GM12892 (cell line): ENCODE data around the gene DYNLL1.
"Not testable (repeated sequence)": the region's sequence is repeated elsewhere in the genome, so short reads cannot be mapped to it uniquely, and the experiment has no call there.

ENCODE experiments used
- DNase-seq: peaks from one replicate; pipeline ENCODE4 v3.0.0; 2011; ENCODE audit not compliant: insufficient read length
- FAIRE-seq: peaks from 2 replicates; lab custom pipeline; 2011; peaks lifted over from hg19 to GRCh38; lab: Jason Lieb, UNC
- POLR2A ChIP-seq: IDR thresholded peaks from 2 replicates; pipeline ENCODE4 v1.6.1; 2011; ENCODE audit warnings: low read depth, low read length, control low read depth
- POLR2AphosphoS5 ChIP-seq: IDR thresholded peaks from 2 replicates; pipeline ENCODE4 v1.6.1; 2011; ENCODE audit warnings: low read depth, low read length, control low read depth
- TAF1 ChIP-seq: IDR thresholded peaks from 2 replicates; pipeline ENCODE4 v1.6.1; 2011; ENCODE audit warnings: low read depth, mild to moderate bottlenecking, control low read depth, low read length, borderline replicate concordance

DYNLL1 gene

DNA sequence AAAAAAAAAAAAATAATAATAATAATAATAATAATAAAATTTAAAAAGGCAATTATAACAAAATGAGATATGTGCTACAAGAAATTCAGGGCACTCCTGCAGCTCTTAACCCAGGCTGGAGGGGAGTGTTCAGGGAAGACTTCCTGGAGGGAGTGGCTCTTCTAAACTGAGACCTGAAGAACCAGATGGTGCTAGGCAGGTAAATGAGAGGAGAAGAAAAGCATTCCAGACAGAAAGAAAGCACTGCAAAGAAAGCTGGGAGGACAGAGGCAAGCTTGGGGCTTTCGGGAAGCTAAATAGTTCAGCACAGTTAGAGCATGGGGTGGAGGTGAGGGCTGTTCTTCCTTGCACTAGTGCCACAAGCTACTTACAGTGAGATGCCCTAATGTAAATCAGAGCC lies 16.5 kb upstream of the DYNLL1 start:
- FAIRE-seq (no peak), DNase-seq (no peak)
- TF ChIP-seq TAF1 (no peak), POLR2A (no peak), POLR2AphosphoS5 (no peak)

DNA sequence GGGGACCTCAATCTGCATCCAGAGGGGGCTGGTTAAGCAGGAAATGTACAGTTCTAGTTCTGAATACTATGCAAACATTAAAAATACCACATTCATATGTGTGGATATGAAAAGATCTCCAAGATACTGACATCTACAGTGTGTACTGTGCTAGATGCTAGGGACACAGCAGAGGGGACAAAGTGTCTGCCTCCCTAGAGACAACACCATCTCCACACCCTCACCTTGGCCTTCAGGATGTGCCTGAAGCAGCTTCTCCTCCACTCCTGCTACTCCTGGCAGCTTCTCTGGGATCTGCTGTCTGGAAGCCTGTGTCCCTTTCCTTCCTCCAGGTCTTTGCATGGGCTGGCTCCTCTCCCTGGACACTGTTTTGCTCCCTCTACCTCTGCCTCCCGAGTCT lies 15.7 kb upstream of the DYNLL1 start:
- no peak for FAIRE-seq
- TF ChIP-seq POLR2A (no peak), TAF1 (no peak), POLR2AphosphoS5 (no peak)
- DNase-seq, result no peak

DNA sequence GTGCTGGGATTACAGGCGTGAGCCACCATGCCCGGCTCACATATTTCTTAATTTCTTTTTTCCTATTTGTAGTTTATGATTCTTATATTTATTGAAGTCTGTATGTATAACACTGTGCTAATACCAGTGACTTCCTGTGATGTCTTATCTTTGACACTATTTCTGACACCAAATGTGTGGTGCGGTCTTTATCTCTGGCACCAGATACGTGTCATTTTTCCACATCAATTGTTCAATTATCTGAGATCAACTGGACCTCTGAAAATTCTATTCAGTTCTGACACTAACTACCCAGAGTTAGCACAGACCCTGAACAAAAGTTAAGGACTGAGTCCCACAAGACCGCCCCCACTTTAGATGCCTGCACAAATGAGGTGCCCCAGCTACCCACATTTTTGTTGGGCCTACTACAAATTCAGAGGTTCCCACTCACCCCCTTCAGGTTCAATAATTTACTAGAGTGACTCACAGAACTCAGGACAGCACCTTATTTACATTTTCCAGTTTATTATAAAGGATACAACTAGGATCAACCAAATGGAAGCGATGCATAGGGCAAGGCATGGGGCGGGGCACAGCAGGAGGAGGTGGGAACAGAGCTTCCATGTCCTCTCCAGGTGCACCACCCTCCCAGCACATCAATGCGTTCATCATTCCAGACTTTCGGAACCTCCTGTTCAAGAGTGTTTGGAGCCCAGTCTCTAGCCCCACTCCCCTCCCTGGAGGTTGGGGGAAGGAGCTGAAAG lies 14.7 kb upstream of the DYNLL1 start:
- TF ChIP-seq POLR2AphosphoS5, result no peak
- no peak for TF ChIP-seq POLR2A
- no peak for TF ChIP-seq TAF1
- FAIRE-seq (no peak), DNase-seq (no peak)

DNA sequence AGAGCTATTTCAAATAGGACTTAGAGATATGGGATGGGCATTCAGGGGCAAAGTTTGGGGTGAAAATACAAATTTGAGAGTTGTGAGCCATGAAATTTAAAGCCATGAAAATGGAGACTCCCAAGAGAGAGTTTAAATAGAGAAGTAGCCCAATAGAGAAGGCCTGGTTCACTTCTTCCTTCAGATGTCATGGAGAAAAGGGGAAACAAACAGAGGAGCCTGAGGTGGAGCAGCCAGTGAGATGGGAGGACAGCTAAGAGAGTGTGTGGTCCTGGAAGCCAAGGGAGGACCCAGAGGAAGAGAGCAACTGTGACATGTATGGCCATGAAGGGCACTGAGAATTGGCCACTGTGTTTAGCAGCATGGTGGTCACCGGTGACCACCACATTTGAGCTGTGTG lies 12.3 kb upstream of the DYNLL1 start:
- DNase-seq (no peak), FAIRE-seq (no peak)

DNA sequence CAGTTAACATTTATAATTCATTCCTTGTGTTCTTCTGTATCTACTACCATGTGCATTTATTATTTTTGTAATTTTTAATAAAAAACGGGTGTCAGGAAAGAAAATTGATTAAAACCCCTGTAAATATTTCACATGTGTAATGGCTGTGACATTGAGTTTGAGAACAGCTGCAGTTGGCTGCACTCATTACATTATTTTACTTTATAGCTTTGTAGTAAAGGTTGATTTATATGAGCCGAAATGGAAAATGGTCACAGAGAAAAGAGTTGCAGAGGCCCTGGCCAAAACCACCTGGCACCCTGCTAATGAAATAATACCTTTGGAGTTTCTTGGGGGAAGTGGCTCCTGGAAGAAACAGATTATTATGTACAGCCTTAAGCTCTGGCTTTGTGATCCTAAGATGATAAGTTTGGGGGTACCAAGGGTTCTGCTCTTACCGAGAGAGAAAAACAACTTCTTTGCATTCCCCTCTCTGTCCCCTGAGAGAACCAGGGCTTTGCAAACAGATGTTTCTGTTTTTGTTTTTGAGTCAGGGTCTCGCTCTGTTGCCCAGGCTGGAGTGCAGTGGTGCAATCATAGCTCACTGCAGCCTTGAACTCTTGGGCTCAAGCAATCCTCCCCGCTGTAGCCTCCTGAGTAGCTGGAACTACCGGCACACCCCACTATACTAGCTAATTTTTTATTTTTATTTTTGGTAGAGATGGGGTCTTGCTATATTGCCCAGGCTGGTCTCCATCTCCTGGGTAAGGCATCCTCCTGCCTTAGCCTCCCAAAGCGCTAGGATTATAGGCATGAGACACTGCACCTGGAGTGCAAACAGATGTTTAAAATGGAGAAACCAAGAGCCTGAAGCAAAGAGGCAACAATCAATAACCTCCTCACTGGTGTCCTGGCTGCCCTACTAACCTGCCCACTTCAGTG lies 9.7 kb upstream of the DYNLL1 start:
- no peak for FAIRE-seq

More for the DNA sequence above, 12.3 kb upstream of the DYNLL1 start:
- TF ChIP-seq POLR2A (no peak), TAF1 (no peak), POLR2AphosphoS5 (no peak)

DNA sequence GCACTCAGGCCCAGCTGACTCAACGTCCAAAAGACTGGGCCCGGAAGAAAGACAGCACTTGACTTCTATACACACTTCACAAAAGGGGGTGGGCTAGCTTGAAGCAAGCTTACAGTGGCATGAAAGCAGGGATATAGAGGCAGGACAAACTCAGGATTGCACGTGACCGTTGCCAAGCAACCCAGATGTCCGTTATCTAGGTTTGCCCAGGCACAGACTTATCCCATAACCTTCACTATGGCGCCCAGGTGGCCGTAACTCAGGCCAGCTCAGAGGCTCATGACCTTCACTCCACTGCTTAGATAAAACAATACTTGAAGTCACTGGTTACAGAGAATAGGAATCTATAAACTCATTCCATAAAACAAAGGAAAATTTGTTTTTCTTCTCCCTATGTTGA lies 8.4 kb upstream of the DYNLL1 start:
- not testable (repeated sequence) for DNase-seq, FAIRE-seq

More for the DNA sequence above, 9.7 kb upstream of the DYNLL1 start:
- TF ChIP-seq POLR2A, result no peak
- no peak for TF ChIP-seq TAF1
- TF ChIP-seq POLR2AphosphoS5, result no peak
- DNase-seq, result no peak

DNA sequence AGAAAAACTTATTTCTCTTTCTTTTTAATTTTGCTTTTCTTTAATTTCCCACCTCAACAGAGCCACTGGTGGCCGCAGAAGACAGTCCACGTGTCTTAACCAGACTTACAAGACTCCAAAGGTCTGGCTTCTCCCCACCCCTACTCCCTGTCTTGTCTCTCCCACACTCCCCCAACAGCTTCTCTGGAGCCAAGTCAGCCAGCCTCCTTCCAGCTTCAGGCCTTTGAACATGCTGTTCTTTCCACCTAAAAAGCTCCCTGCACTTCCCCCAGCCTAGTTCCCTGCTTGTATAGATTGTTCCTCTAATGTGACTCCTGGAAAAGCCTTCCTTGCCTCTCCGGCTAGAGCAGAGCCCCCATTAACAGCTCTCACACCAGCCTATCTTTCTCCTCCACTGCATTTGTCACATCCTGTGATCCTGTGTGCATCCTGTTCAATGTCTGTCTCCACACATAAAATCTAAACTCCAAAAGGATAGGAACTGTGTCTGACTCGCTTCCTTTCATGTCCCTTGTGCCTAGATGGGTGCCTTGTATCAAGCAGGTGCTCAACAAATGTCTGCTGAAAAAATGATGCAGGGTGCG lies 7.8 kb upstream of the DYNLL1 start:
- no peak for DNase-seq
- no peak for TF ChIP-seq POLR2AphosphoS5
- TF ChIP-seq TAF1, result no peak
- no peak for FAIRE-seq

DNA sequence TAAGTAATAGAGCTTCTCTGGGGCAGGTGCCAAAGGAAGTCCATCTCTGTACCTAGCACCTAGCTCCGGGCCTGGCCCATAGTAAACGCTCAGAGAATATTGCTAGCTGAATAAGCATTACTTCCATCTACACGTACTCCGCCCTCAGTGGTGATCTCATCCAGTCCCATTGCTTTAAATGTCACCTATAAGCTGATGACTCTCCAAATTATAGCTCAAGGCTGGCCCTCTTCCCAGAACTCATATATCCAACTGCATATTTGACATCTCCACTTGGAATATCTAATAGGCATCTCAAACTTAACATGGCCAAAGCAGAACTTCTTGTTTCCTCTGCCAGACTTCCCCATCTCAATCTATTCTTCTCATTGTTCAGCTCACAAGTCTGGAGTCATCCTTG lies 6.9 kb upstream of the DYNLL1 start:
- no peak for DNase-seq
- TF ChIP-seq TAF1 (no peak), POLR2AphosphoS5 (no peak), POLR2A (no peak)
- no peak for FAIRE-seq

DNA sequence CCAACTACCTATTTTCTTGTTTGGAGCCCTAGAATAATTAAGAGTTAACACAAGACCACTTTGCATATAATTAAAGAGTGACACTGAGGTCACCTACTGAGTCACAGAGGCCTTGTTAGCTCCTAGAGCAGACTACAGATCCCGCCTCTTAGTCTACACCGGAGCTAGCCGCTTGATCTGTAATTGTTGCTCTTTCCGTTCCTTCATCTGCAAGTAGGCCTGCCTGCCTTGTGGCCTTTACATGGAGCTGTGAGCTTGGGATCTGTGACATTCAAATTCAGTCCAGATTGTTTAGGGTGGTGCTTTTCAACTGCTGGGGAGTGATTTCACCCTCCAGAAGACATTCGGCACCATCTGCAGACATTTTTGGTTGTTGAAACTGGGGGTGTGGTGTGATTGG lies 5.6 kb upstream of the DYNLL1 start:
- TF ChIP-seq TAF1 (no peak), POLR2A (no peak), POLR2AphosphoS5 (no peak)
- no peak for DNase-seq
- no peak for FAIRE-seq

DNA sequence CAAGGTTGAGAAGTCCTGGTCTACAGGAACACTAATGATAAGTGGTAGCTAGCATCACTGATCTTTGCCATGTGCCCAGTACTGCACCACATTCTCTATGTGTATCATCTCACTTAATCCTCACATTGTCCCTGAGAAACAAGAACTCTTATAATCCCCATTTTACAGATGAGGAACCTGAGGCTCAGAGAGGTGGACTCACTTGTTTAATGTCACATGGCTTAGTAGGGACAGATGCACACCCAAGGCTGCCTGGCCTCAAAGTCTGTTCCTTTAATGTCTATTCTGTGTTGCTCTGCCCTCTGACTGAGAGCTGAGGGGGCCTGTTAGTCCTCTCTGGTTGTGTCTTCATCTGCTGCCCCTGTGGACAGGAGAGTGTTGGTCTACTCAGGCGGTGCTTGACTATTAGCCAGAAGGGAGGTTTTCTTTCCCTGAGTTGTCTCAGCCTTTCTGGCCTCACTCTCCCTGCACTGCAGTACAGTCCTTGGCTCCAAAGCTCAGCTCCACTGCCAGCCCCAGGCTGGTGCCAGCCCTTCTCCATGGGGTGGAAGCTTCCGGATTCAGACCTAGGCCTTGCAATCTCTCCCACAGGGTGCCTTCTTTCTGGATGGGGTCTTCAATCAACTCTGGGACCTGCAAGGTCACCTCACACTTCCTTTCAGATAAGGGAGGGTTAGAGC lies 4.9 kb upstream of the DYNLL1 start:
- FAIRE-seq, result no peak
- no peak for DNase-seq
- no peak for TF ChIP-seq TAF1
- no peak for TF ChIP-seq POLR2A
- no peak for TF ChIP-seq POLR2AphosphoS5

DNA sequence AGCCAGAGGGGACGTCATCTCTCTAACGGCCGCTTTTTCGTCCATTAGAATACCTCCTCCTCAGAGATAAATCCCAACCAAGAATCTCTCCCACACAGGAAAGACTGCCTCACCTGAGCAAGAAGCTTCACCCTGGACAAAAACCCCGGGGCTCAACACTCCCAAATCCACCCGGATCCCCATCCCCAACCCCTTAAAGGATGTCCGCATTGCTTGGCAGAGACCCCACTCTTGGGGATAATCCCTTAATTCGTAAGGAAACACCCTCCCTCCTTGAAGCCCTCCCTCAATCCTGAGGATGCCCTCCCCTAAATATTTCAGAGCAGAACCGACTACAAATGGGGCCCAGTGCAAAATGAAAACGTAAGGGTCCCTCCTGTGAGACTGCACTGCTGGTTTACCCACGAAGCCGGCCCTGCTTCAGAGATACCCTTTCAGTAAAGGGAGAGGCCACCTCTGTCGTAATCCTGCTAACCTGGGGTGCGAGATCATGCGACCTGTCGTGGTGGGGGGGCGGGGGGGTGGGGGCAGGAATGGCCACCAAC lies 655 bp upstream of the DYNLL1 start:
- DNase-seq, result no peak
- FAIRE-seq, result no peak
- no peak for TF ChIP-seq POLR2A
- TF ChIP-seq TAF1, result no peak
- no peak for TF ChIP-seq POLR2AphosphoS5
